Parathyroid adenoma (tissue), 2 donors: Measurements from ENCODE around the gene ADGRA3.

Source experiments
- H2AFZ ChIP-seq: fragments of 300-600 bp; sonication (generic); one replicate; pipeline ENCODE4 v1.7.0; 2017; ENCODE audit warnings: antibody characterized with exemption, mild to moderate bottlenecking
- H3K27ac ChIP-seq: fragments of 300-600 bp; sonication (generic); one replicate; pipeline ENCODE4 v1.7.0; 2017
- H3K27me3 ChIP-seq: fragments of 300-600 bp; sonication (generic); one replicate; pipeline ENCODE4 v1.7.0; 2017; ENCODE audit warnings: low read length; ENCODE audit not compliant: control insufficient read depth, insufficient read depth
- H3K36me3 ChIP-seq: fragments of 300-600 bp; sonication (generic); one replicate; pipeline ENCODE4 v1.7.0; 2017; ENCODE audit warnings: low read length; ENCODE audit not compliant: control insufficient read depth, insufficient read depth
- H3K4me1 ChIP-seq: fragments of 300-600 bp; sonication (generic); one replicate; pipeline ENCODE4 v1.7.0; 2017; ENCODE audit warnings: control low read depth
- H3K4me2 ChIP-seq: fragments of 300-600 bp; sonication (generic); one replicate; pipeline ENCODE4 v1.7.0; 2017; ENCODE audit warnings: low read length
- H3K4me3 ChIP-seq: fragments of 300-600 bp; sonication (generic); one replicate; pipeline ENCODE4 v1.7.0; 2017; ENCODE audit warnings: low read depth, low read length
- H3K79me2 ChIP-seq: fragments of 300-600 bp; sonication (generic); one replicate; pipeline ENCODE4 v1.7.0; 2017; ENCODE audit warnings: control low read depth
- H3K9ac ChIP-seq: fragments of 300-600 bp; sonication (generic); one replicate; pipeline ENCODE4 v1.7.0; 2017; ENCODE audit warnings: mild to moderate bottlenecking
- H3K9me3 ChIP-seq: fragments of 300-600 bp; sonication (generic); one replicate; pipeline ENCODE4 v1.7.0; 2017; ENCODE audit warnings: low read length; ENCODE audit not compliant: control insufficient read depth
- CTCF ChIP-seq: fragments of 300-600 bp; sonication (generic); IDR thresholded peaks from one replicate; pipeline ENCODE4 v1.7.0; 2017; ENCODE audit warnings: antibody characterized with exemption, mild to moderate bottlenecking
- donor health status: primary hyperparathyroidism.

Gene ADGRA3

GRCh38 chr4:22465996-22466395, 49.9 kb downstream of the ADGRA3 start:
- Histone ChIP-seq H3K27ac (no peak overlapping the region), H3K4me1 (no peaks in the 10 kb centered on the region), H3K9me3 (no peaks in the 10 kb centered on the region), H3K4me2 (no peak overlapping the region), H2AFZ (no peak overlapping the region), H3K79me2 (peaks cover 2% of the 10 kb centered on the region), H3K36me3 (no peaks in the 10 kb centered on the region), H3K9ac (no peak overlapping the region), H3K4me3 (no peak overlapping the region), H3K27me3 (no peaks in the 10 kb centered on the region)
- TF ChIP-seq CTCF: no peak

GRCh38 chr4:22465349-22465748, 50.5 kb downstream of the ADGRA3 start:
- TF ChIP-seq CTCF: no peak
- H3K27me3 ChIP-seq: no peaks in the 10 kb centered on the region
- H3K27ac ChIP-seq: no peak overlapping the region
- no peak overlapping the region for H2AFZ ChIP-seq
- H3K9ac ChIP-seq: no peak overlapping the region
- peaks cover 2% of the 10 kb centered on the region for H3K79me2 ChIP-seq
- H3K36me3 ChIP-seq: no peaks in the 10 kb centered on the region
- no peak overlapping the region for H3K4me2 ChIP-seq
- H3K4me3 ChIP-seq: no peak overlapping the region
- H3K4me1 ChIP-seq: no peaks in the 10 kb centered on the region
- no peaks in the 10 kb centered on the region for H3K9me3 ChIP-seq

- Histone ChIP-seq H2AFZ (no peak overlapping the region), H3K9ac (no peak overlapping the region), H3K79me2 (peaks cover 2% of the 10 kb centered on the region), H3K36me3 (no peaks in the 10 kb centered on the region), H3K4me1 (no peaks in the 10 kb centered on the region), H3K4me3 (no peak overlapping the region), H3K27ac (no peak overlapping the region), H3K4me2 (no peak overlapping the region), H3K27me3 (no peaks in the 10 kb centered on the region), H3K9me3 (no peaks in the 10 kb centered on the region)
- no peak for TF ChIP-seq CTCF
These were observed 52.7 kb downstream of the ADGRA3 start for GRCh38 chr4:22463179-22463578.

GRCh38 chr4:22462688-22463087, 53.2 kb downstream of the ADGRA3 start:
- Histone ChIP-seq H3K79me2 (peaks cover 2% of the 10 kb centered on the region), H3K27ac (no peak overlapping the region), H3K9ac (no peak overlapping the region), H3K27me3 (no peaks in the 10 kb centered on the region), H3K4me1 (no peaks in the 10 kb centered on the region), H3K36me3 (no peaks in the 10 kb centered on the region), H2AFZ (no peak overlapping the region), H3K9me3 (no peaks in the 10 kb centered on the region), H3K4me2 (no peak overlapping the region), H3K4me3 (no peak overlapping the region)
- TF ChIP-seq CTCF: no peak

GRCh38 chr4:22460266-22460665, 55.6 kb downstream of the ADGRA3 start:
- H3K9ac ChIP-seq: no peak overlapping the region
- no peaks in the 10 kb centered on the region for H3K36me3 ChIP-seq
- no peak overlapping the region for H3K4me2 ChIP-seq
- H3K79me2 ChIP-seq: peaks cover 2% of the 10 kb centered on the region
- H3K27ac ChIP-seq: no peak overlapping the region
- H3K9me3 ChIP-seq: no peaks in the 10 kb centered on the region
- no peaks in the 10 kb centered on the region for H3K4me1 ChIP-seq
- TF ChIP-seq CTCF: no peak
- H3K4me3 ChIP-seq: no peak overlapping the region
- H3K27me3 ChIP-seq: no peaks in the 10 kb centered on the region
- H2AFZ ChIP-seq: no peak overlapping the region
